Measurements from ENCODE around the gene CD207. TPM values are rescaled to one million over a fixed set of nuclear protein-coding genes. Genes with fewer than 3 reads are reported as not detected.

Gene CD207
- total RNA-seq, 3 donors from 2014 or later, result 0.19 to 0.61 TPM; not detected in 1

DNA sequence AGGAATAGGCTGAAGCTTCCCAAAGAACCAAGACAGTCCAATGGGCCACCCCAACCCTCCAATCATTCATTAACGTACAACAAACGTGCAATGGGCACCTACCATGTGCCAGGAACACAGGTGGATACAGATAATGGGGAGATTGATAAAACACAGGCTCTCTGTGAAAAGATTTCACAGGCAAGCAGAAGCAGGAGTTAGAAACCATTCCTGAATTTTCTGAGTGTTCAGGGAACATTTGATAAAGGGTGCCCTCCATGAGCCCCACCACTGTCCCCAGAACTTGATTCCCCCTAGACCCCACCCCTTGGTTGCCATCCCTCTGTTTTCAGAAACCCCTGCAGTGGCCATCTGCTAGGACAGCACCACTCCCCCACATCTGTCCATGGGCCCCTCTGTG lies 1.5 kb downstream of the CD207 start:
- ATAC-seq (no peak), DNase-seq (no peak)
- no peaks in the 10 kb centered on the region for H3K4me1 ChIP-seq (ENCODE audit: low read depth)
- H3K36me3 ChIP-seq (ENCODE audit: low read depth), result no peaks in the 10 kb centered on the region
- H3K4me3 ChIP-seq, result no peak overlapping the region
- intact Hi-C loops (cut with DNase I, micrococcal nuclease), result no loop called here
- TF ChIP-seq CTCF (IDR thresholded peaks at IDR 0.05), result no peak
- H3K9me3 ChIP-seq, result no peaks in the 10 kb centered on the region

DNA sequence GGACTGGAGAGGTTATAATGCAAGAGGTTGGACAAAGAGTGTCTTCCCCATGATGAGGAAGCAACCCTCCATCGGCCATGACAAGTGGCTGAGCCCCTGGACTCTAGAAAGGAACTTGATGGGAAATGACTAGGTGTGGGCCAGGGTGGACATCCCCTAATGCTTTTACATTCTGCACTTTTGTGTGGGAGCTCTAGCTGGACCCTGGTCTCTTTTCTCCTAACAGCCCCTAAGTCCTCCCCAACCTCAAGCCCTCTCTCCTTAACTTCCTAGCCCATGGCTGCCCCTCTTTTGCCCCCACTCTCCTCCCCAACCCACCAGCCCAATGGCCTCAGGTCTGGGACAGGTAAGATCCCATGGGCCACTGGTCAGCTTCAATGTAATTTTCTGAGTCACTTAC lies 2.4 kb downstream of the CD207 start:
- no peaks in the 10 kb centered on the region for H3K9me3 ChIP-seq
- H3K4me1 ChIP-seq (ENCODE audit: low read depth), result no peaks in the 10 kb centered on the region
- intact Hi-C loops (cut with DNase I, micrococcal nuclease), result no loop called here
- ATAC-seq, result no peak
- no peak for TF ChIP-seq CTCF (IDR thresholded peaks at IDR 0.05)
- H3K36me3 ChIP-seq (ENCODE audit: low read depth), result no peaks in the 10 kb centered on the region
- no peak overlapping the region for H3K4me3 ChIP-seq
- no peak for DNase-seq

DNA sequence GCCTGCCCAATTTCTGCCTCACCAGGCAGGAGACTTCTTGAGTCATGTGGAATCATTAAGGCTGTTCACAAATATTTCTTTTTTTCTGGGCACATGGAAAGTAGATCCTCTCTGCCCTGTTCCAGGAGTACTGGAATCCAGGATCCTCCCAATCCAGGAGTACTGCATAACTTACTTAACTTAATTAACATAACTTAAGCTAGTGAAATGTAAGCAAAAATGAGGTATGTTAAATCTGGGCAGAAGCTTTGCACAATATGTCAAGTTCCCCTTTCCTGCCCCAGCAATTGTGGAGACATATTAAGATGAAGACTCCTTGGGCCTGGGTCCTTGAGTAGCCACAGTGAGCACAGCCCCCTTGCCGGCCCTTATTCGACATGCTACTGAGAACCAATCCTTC lies 3.2 kb downstream of the CD207 start:
- Histone ChIP-seq H3K9me3 (no peaks in the 10 kb centered on the region), H3K4me1 (ENCODE audit: low read depth) (no peaks in the 10 kb centered on the region), H3K36me3 (ENCODE audit: low read depth) (no peaks in the 10 kb centered on the region), H3K4me3 (no peak overlapping the region)
- ATAC-seq (no peak), DNase-seq (no peak)
- TF ChIP-seq CTCF (IDR thresholded peaks at IDR 0.05), result no peak
- intact Hi-C loops (cut with DNase I, micrococcal nuclease), result no loop called here

- Histone ChIP-seq H3K4me3 (no peak overlapping the region), H3K9me3 (no peaks in the 10 kb centered on the region), H3K4me1 (ENCODE audit: low read depth) (no peaks in the 10 kb centered on the region), H3K36me3 (ENCODE audit: low read depth) (no peaks in the 10 kb centered on the region)
- intact Hi-C loops (cut with DNase I, micrococcal nuclease), result no loop called here
- ATAC-seq (no peak), DNase-seq (no peak)
- no peak for TF ChIP-seq CTCF (IDR thresholded peaks at IDR 0.05)
Measured at GRCh38 chr2:70831861-70832260, 3.8 kb downstream of the CD207 start.

GRCh38 chr2:70830366-70830765 lies 5.2 kb downstream of the CD207 start:
- H3K36me3 ChIP-seq (ENCODE audit: low read depth), result no peaks in the 10 kb centered on the region
- no peaks in the 10 kb centered on the region for H3K9me3 ChIP-seq
- DNase-seq (no peak), ATAC-seq (no peak)
- intact Hi-C loops (cut with DNase I, micrococcal nuclease), result no loop called here
- H3K4me3 ChIP-seq, result no peak overlapping the region
- no peak for TF ChIP-seq CTCF (IDR thresholded peaks at IDR 0.05)
- H3K4me1 ChIP-seq (ENCODE audit: low read depth), result no peaks in the 10 kb centered on the region

GRCh38 chr2:70829916-70830315 lies 5.7 kb downstream of the CD207 start:
- intact Hi-C loops (cut with DNase I, micrococcal nuclease), result no loop called here
- Histone ChIP-seq H3K4me1 (ENCODE audit: low read depth) (no peaks in the 10 kb centered on the region), H3K36me3 (ENCODE audit: low read depth) (no peaks in the 10 kb centered on the region), H3K4me3 (no peak overlapping the region), H3K9me3 (no peaks in the 10 kb centered on the region)
- TF ChIP-seq CTCF (IDR thresholded peaks at IDR 0.05), result no peak
- DNase-seq (no peak), ATAC-seq (no peak)

Measured in mucosa of descending colon (tissue), 3 donors.